ENCODE data around the gene DLGAP1.

The DLGAP1 gene

DNA sequence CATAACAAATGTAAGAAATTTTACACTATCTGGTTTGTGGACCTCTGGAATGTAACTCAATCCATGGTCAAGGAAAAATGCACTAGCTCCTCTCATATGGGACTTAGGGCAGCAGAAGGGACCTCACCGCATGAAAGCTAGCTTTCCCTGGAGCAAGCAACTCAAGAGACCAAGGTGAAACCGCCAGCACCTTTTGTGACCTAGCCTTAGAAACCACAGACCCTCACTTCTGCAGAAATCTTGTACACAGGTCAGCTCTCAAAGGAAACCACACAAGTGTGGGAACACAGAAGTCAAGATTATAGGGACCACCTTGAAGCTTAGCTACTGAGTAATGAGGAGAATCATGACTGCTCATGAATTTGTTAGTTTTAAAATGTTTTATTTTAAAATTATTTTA, 222.5 kb downstream of the DLGAP1 start:
- TF ChIP-seq, protein P1, sequence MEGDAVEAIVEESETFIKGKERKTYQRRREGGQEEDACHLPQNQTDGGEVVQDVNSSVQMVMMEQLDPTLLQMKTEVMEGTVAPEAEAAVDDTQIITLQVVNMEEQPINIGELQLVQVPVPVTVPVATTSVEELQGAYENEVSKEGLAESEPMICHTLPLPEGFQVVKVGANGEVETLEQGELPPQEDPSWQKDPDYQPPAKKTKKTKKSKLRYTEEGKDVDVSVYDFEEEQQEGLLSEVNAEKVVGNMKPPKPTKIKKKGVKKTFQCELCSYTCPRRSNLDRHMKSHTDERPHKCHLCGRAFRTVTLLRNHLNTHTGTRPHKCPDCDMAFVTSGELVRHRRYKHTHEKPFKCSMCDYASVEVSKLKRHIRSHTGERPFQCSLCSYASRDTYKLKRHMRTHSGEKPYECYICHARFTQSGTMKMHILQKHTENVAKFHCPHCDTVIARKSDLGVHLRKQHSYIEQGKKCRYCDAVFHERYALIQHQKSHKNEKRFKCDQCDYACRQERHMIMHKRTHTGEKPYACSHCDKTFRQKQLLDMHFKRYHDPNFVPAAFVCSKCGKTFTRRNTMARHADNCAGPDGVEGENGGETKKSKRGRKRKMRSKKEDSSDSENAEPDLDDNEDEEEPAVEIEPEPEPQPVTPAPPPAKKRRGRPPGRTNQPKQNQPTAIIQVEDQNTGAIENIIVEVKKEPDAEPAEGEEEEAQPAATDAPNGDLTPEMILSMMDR (IDR thresholded peaks at IDR 0.05; ENCODE audit: poor library complexity, severe bottlenecking), result no peak
- no peaks in the 10 kb centered on the region for H3K9me3 ChIP-seq (ENCODE audit: severe bottlenecking)
- no peaks in the 10 kb centered on the region for H3K4me1 ChIP-seq (ENCODE audit: insufficient read depth, poor library complexity, severe bottlenecking)
- DNase-seq (ENCODE audit: low spot score) (no peak), ATAC-seq (ENCODE audit: low read depth) (no peak)
- H3K36me3 ChIP-seq (ENCODE audit: low read depth), result no peaks in the 10 kb centered on the region
- H3K27me3 ChIP-seq (ENCODE audit: insufficient read depth, poor library complexity, severe bottlenecking), result peaks cover 10% of the 10 kb centered on the region
- H3K4me3 ChIP-seq (ENCODE audit: severe bottlenecking), result no peak overlapping the region
- H3K27ac ChIP-seq (ENCODE audit: poor library complexity, severe bottlenecking), result no peak overlapping the region

DNA sequence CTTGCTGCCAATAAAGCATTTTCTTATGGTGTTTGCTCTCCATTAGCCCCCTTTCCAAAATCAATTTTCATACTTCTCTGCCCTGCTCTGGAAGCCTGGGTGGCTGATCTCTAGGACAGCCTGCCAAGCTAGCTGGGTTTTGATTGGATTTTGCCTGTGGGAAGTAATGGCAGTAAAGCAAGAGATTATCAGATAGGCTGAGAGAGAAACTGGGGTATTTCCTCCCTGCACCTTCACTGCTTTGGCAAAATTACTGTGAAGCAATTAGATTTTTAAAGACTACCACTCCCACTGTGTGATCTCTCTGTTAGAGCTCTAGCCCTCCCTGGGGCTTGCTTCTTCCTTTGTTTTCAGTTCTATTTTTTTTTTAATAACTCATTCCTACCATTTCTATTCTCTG, 223.8 kb downstream of the DLGAP1 start:
- Histone ChIP-seq H3K27me3 (ENCODE audit: insufficient read depth, poor library complexity, severe bottlenecking) (peaks cover 1% of the 10 kb centered on the region), H3K4me1 (ENCODE audit: insufficient read depth, poor library complexity, severe bottlenecking) (no peaks in the 10 kb centered on the region), H3K27ac (ENCODE audit: poor library complexity, severe bottlenecking) (no peak overlapping the region), H3K4me3 (ENCODE audit: severe bottlenecking) (no peak overlapping the region), H3K36me3 (ENCODE audit: low read depth) (no peaks in the 10 kb centered on the region), H3K9me3 (ENCODE audit: severe bottlenecking) (no peaks in the 10 kb centered on the region)
- no peak for ATAC-seq (ENCODE audit: low read depth)
- no peak for DNase-seq (ENCODE audit: low spot score)
- TF ChIP-seq, protein P1 (IDR thresholded peaks at IDR 0.05; ENCODE audit: poor library complexity, severe bottlenecking), result no peak

DNA sequence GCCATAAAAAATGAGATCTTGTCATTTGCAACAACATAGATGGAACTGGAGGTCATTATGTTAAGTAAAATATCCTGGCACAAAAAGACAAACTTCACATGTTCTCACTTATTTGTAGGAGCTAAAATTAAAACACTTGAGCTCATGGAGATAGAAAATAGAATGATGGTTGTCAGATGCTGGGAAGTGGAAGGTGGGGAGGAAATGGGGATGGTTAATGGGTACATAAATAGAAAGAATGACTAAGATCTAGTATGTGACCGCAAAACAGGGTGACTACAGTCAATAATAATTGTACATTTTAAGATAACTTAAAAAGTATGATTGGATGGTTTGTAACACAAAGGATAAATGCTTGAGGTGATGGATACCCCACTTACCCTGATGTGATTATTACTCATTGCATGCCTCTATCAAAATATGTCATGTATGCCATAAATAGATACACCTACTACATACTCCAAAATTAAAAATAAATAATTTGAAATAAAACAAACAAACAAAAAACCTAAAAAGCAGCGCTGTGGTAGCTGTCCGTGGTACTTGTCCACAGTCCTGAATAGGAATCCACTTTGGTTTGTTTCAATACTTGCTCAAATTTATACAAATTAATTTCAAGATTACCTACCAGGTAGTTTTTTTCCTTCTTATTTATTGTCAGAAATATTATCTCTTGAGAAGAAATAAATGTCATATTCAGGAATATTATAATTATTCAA, 224.5 kb downstream of the DLGAP1 start:
- Histone ChIP-seq H3K27me3 (ENCODE audit: insufficient read depth, poor library complexity, severe bottlenecking) (no peaks in the 10 kb centered on the region), H3K27ac (ENCODE audit: poor library complexity, severe bottlenecking) (no peak overlapping the region), H3K4me3 (ENCODE audit: severe bottlenecking) (no peak overlapping the region), H3K4me1 (ENCODE audit: insufficient read depth, poor library complexity, severe bottlenecking) (no peaks in the 10 kb centered on the region), H3K9me3 (ENCODE audit: severe bottlenecking) (no peaks in the 10 kb centered on the region), H3K36me3 (ENCODE audit: low read depth) (no peaks in the 10 kb centered on the region)
- ATAC-seq (ENCODE audit: low read depth) (no peak), DNase-seq (ENCODE audit: low spot score) (no peak)
- TF ChIP-seq, protein P1 (IDR thresholded peaks at IDR 0.05; ENCODE audit: poor library complexity, severe bottlenecking), result no peak

- TF ChIP-seq, protein P1 (IDR thresholded peaks at IDR 0.05; ENCODE audit: poor library complexity, severe bottlenecking), result no peak
- Histone ChIP-seq H3K4me1 (ENCODE audit: insufficient read depth, poor library complexity, severe bottlenecking) (no peaks in the 10 kb centered on the region), H3K4me3 (ENCODE audit: severe bottlenecking) (no peak overlapping the region), H3K36me3 (ENCODE audit: low read depth) (no peaks in the 10 kb centered on the region), H3K9me3 (ENCODE audit: severe bottlenecking) (peaks cover 2% of the 10 kb centered on the region), H3K27me3 (ENCODE audit: insufficient read depth, poor library complexity, severe bottlenecking) (no peaks in the 10 kb centered on the region), H3K27ac (ENCODE audit: poor library complexity, severe bottlenecking) (no peak overlapping the region)
- DNase-seq (ENCODE audit: low spot score), result no peak
- no peak for ATAC-seq (ENCODE audit: low read depth)
Observed at GRCh38 chr18:4224031-4224704, 230.9 kb downstream of the DLGAP1 start.

Data from RWPE2 (cell line).